Measurements from ENCODE around the gene IFNAR2. TPM values are rescaled to one million over a fixed set of nuclear protein-coding genes. Genes with fewer than 3 reads are reported as not detected.
"Not testable (repeated sequence)": the region's sequence is repeated elsewhere in the genome, so short reads cannot be mapped to it uniquely, and the experiment has no call there.

Gene IFNAR2
- polyA plus RNA-seq, 1 of the 3 experiments (the other 2 are of a cell fraction): 10.4 TPM

GRCh38 chr21:33238565-33239255, 9.0 kb downstream of the IFNAR2 start:
- peaks cover 23% of the 10 kb centered on the region for H3K79me2 ChIP-seq (ENCODE audit: insufficient read depth)
- no peak overlapping the region for H3K9ac ChIP-seq
- DNase-seq: no peak
- no peaks in the 10 kb centered on the region for H3K27me3 ChIP-seq (ENCODE audit: insufficient read depth)
- no peak overlapping the region for H2AFZ ChIP-seq (ENCODE audit: low read depth)
- no peaks in the 10 kb centered on the region for H3K9me2 ChIP-seq
- 93% methylated on average over 7 of the region's 7 CpGs for WGBS (ENCODE audit: low lambda C conversion rate)
- ChIA-PET POLR2A (no interaction called here), CTCF (no interaction called here)
- no peak overlapping the region for H3K4me3 ChIP-seq (ENCODE audit: low read depth in 2 of 2, low read length in 1 of 2)
- no peaks in the 10 kb centered on the region for H3K36me3 ChIP-seq (replicated peaks in 1 of 2; ENCODE audit: control insufficient read depth in 1 of 2, insufficient read depth in 2 of 2, low read length in 1 of 2)
- H3K9me3 ChIP-seq: no peaks in the 10 kb centered on the region
- no peak overlapping the region for H3K4me2 ChIP-seq
- TF ChIP-seq JUND (IDR thresholded peaks at IDR 0.05) (no peak), REST (IDR thresholded peaks at IDR 0.05; ENCODE audit: low read depth, low read length) (no peak), FOSL2 (IDR thresholded peaks at IDR 0.05; ENCODE audit: borderline replicate concordance, low read depth) (no peak), RAD21 (IDR thresholded peaks at IDR 0.05; ENCODE audit: low read length) (no peak)
- no peaks in the 10 kb centered on the region for H3F3A ChIP-seq (replicated peaks; ENCODE audit: insufficient read depth)
- no peaks in the 10 kb centered on the region for H4K20me1 ChIP-seq (ENCODE audit: insufficient read depth)
- H3K4me1 ChIP-seq (ENCODE audit: control insufficient read depth in 1 of 2, insufficient read depth in 2 of 2, low read depth in 1 of 2, low read length in 1 of 2): peaks cover 0 to 4% of the 10 kb centered on the region in 2 experiments; a peak in 1 of 4 replicates
- no peak overlapping the region for H3K27ac ChIP-seq (ENCODE audit: low read depth in 2 of 2, low read length in 1 of 2)

GRCh38 chr21:33239559-33240127, 9.9 kb downstream of the IFNAR2 start:
- POLR2A ChIA-PET; H2AFZ ChIP-seq (ENCODE audit: low read depth); H3F3A ChIP-seq (replicated peaks; ENCODE audit: insufficient read depth); H3K9me2 ChIP-seq; H4K20me1 ChIP-seq (ENCODE audit: insufficient read depth); H3K9me3 ChIP-seq; H3K4me3 ChIP-seq (ENCODE audit: low read depth in 2 of 2, low read length in 1 of 2); H3K4me2 ChIP-seq; H3K4me1 ChIP-seq (ENCODE audit: control insufficient read depth in 1 of 2, insufficient read depth in 2 of 2, low read depth in 1 of 2, low read length in 1 of 2); H3K9ac ChIP-seq; DNase-seq; H3K27ac ChIP-seq (ENCODE audit: low read depth in 2 of 2, low read length in 1 of 2); H3K27me3 ChIP-seq (ENCODE audit: insufficient read depth); H3K36me3 ChIP-seq (replicated peaks in 1 of 2; ENCODE audit: control insufficient read depth in 1 of 2, insufficient read depth in 2 of 2, low read length in 1 of 2): not testable (repeated sequence)
- CTCF ChIA-PET: interaction anchor here (1.1 kb wide), 1 partner anchor 40 kb away, joined by 3 read pairs; no protein-coding TSS in a partner anchor
- peaks cover 19% of the 10 kb centered on the region for H3K79me2 ChIP-seq (ENCODE audit: insufficient read depth)

- WGBS (ENCODE audit: low lambda C conversion rate): 97% methylated on average over 2 of the region's 2 CpGs
- Histone ChIP-seq H2AFZ (ENCODE audit: low read depth) (no peak overlapping the region), H4K20me1 (ENCODE audit: insufficient read depth) (no peaks in the 10 kb centered on the region), H3K36me3 (replicated peaks in 1 of 2; ENCODE audit: control insufficient read depth in 1 of 2, insufficient read depth in 2 of 2, low read length in 1 of 2) (peaks cover 5 to 8% of the 10 kb centered on the region in 2 experiments), H3K27ac (ENCODE audit: low read depth in 2 of 2, low read length in 1 of 2) (no peak overlapping the region), H3K9me2 (no peaks in the 10 kb centered on the region), H3K9ac (no peak overlapping the region), H3K4me2 (no peak overlapping the region), H3K9me3 (no peaks in the 10 kb centered on the region), H3K4me3 (ENCODE audit: low read depth in 2 of 2, low read length in 1 of 2) (no peak overlapping the region), H3K79me2 (ENCODE audit: insufficient read depth) (peaks cover 11% of the 10 kb centered on the region), H3F3A (replicated peaks; ENCODE audit: insufficient read depth) (no peaks in the 10 kb centered on the region), H3K4me1 (ENCODE audit: control insufficient read depth in 1 of 2, insufficient read depth in 2 of 2, low read depth in 1 of 2, low read length in 1 of 2) (peaks cover 0 to 4% of the 10 kb centered on the region in 2 experiments; a peak in 1 of 4 replicates), H3K27me3 (ENCODE audit: insufficient read depth) (no peaks in the 10 kb centered on the region)
- CTCF ChIA-PET: interaction anchor here (0.7 to 1.1 kb wide), 3 partner anchors 40 to 87 kb away, joined by 3 read pairs; no protein-coding TSS in a partner anchor
- no peak for DNase-seq
- POLR2A ChIA-PET: no interaction called here
- TF ChIP-seq USF2 (IDR thresholded peaks at IDR 0.05; ENCODE audit: borderline replicate concordance, low read depth, low read length) (no peak), REST (IDR thresholded peaks at IDR 0.05; ENCODE audit: low read depth, low read length) (no peak), FOSL2 (IDR thresholded peaks at IDR 0.05; ENCODE audit: borderline replicate concordance, low read depth) (no peak), GABPA (IDR thresholded peaks at IDR 0.05; ENCODE audit: low read depth) (no peak), PBX3 (IDR thresholded peaks at IDR 0.05) (no peak), TCF12 (IDR thresholded peaks at IDR 0.05) (no peak), FOXM1 (IDR thresholded peaks at IDR 0.05; ENCODE audit: low read depth) (no peak)
Measured at GRCh38 chr21:33240404-33240803, 10.7 kb downstream of the IFNAR2 start.

Data from SK-N-SH (cell line).